ENCODE measurements around the gene MINDY4. TPM values are rescaled to one million over a fixed set of nuclear protein-coding genes. Genes with fewer than 3 reads are reported as not detected.

Gene MINDY4
- total and polyA plus RNA-seq, 8 donors, result 2.9 to 4.9 (median 3.6) TPM

- no peaks in the 10 kb centered on the region for H3K9me3 ChIP-seq
- H3K36me3 ChIP-seq, result peaks cover 0 to 7% (median 0%) of the 10 kb centered on the region in 3 donors
- TF ChIP-seq CTCF (IDR thresholded peaks at IDR 0.05), result no peak
- no peaks in the 10 kb centered on the region for H3K27me3 ChIP-seq
- WGBS, 2 donors, result 84% methylated on average over 4 of the region's 4 CpGs
- no peak overlapping the region for H3K27ac ChIP-seq
- H3K4me3 ChIP-seq, result no peak overlapping the region
- no peak for FAIRE-seq
- DNase-seq, result no peak
- intact Hi-C loops (cut with DNase I), result loop anchor here in 1 of 3 donors (10.0 kb wide), 1 partner anchor 184 kb away; no protein-coding TSS in a partner anchor
- H3K4me1 ChIP-seq, result no peaks in the 10 kb centered on the region
- no peak for ATAC-seq
Observed at GRCh38 chr7:30790356-30790755, 19.1 kb downstream of the MINDY4 start.

GRCh38 chr7:30791114-30791513 lies 19.9 kb downstream of the MINDY4 start:
- TF ChIP-seq CTCF (IDR thresholded peaks at IDR 0.05), result no peak
- 74 to 81% methylated on average over 10 of the region's 10 CpGs for WGBS, 2 donors
- H3K27ac ChIP-seq, result no peak overlapping the region
- ATAC-seq (no peak), DNase-seq (no peak), FAIRE-seq (no peak)
- no peak overlapping the region for H3K4me3 ChIP-seq
- peaks cover 0 to 7% (median 0%) of the 10 kb centered on the region in 3 donors for H3K36me3 ChIP-seq
- intact Hi-C loops (cut with DNase I), result loop anchor here in 1 of 3 donors (10.0 kb wide), 1 partner anchor 184 kb away; no protein-coding TSS in a partner anchor
- H3K27me3 ChIP-seq, result no peaks in the 10 kb centered on the region
- H3K4me1 ChIP-seq, result no peaks in the 10 kb centered on the region
- H3K9me3 ChIP-seq, result no peaks in the 10 kb centered on the region

- TF ChIP-seq CTCF (IDR thresholded peaks at IDR 0.05), result no peak
- Histone ChIP-seq H3K9me3 (no peaks in the 10 kb centered on the region), H3K27me3 (no peaks in the 10 kb centered on the region), H3K27ac (peak overlapping the region in 2 of 4 donors; percentile 39 to 48), H3K4me1 (peaks cover 0 to 4% (median 0%) of the 10 kb centered on the region in 3 donors), H3K36me3 (peaks cover 0 to 7% (median 0%) of the 10 kb centered on the region in 3 donors), H3K4me3 (no peak overlapping the region)
- 53% methylated on average over 2 of the region's 2 CpGs for WGBS, 2 donors
- intact Hi-C loops (cut with DNase I), result loop anchor here in 2 of 3 donors (5.0 to 10.0 kb wide), 2 partner anchors 179 to 182 kb away; no protein-coding TSS in a partner anchor
- ATAC-seq (peak in 1 of 4 donors; percentile 8), DNase-seq (no peak), FAIRE-seq (no peak)
Observed at GRCh38 chr7:30795161-30795948, 24.1 kb downstream of the MINDY4 start.

- Histone ChIP-seq H3K36me3 (peaks cover 0 to 3% (median 0%) of the 10 kb centered on the region in 3 donors), H3K4me1 (peaks cover 0 to 4% (median 0%) of the 10 kb centered on the region in 3 donors), H3K27ac (peak overlapping the region in 2 of 4 donors; percentile 39 to 48), H3K9me3 (no peaks in the 10 kb centered on the region), H3K4me3 (no peak overlapping the region), H3K27me3 (no peaks in the 10 kb centered on the region)
- intact Hi-C loops (cut with DNase I), result loop anchor here in 2 of 3 donors (5.0 to 10.0 kb wide), 2 partner anchors 179 to 181 kb away; no protein-coding TSS in a partner anchor
- FAIRE-seq (no peak), DNase-seq (no peak), ATAC-seq (peak in 3 of 4 donors; percentile 25 to 43 (median 42))
- TF ChIP-seq CTCF (IDR thresholded peaks at IDR 0.05), result no peak
- WGBS, 2 donors, result 63 to 66% methylated on average over 1 of the region's 1 CpG
Observed at GRCh38 chr7:30796105-30796869, 25.1 kb downstream of the MINDY4 start.
